Activated CD4-positive, alpha-beta T cell treated with anti-CD3 and anti-CD28 coated beads, Interleukin-2, amount 50 U/mL, for 16 hours (primary cell): ENCODE data around the gene YBX2.

Source experiments
- DNase-seq: peaks from one replicate; pipeline ENCODE4 v3.0.0-alpha.2; 2020

YBX2 gene

DNA sequence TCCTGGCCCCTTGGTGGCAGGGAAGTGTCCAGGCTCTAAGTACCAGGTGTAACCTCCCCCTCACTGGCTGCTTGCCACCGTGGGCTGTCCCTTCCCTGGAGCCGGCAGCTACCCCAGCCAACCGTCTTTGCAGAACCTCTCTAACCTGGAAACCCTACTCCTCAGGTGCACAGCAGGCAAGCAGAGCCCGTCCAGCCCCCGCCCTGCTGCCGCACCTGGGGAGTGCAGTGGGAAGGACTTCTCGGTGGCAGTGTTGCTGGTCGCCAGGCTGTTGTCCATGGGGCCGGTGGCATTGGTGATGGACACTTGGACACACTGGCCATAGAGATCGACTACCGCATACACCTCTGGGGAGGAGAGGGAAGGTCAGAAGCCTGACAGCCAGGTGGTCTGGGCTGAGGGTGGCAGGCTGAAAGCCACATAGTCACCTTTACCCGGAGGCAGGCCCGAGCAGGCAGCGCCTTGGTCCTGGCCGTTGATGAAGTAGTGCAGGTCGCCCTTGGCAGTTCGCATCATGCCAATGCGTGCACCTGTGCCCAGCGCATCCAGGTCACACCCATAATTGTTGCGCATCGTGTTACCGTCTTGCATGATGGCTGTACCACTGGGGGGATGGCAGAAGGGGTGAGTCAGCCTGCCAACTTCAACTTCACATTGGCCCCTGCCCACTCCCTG lies 28.2 kb upstream of the YBX2 start:
- no peak for DNase-seq

DNA sequence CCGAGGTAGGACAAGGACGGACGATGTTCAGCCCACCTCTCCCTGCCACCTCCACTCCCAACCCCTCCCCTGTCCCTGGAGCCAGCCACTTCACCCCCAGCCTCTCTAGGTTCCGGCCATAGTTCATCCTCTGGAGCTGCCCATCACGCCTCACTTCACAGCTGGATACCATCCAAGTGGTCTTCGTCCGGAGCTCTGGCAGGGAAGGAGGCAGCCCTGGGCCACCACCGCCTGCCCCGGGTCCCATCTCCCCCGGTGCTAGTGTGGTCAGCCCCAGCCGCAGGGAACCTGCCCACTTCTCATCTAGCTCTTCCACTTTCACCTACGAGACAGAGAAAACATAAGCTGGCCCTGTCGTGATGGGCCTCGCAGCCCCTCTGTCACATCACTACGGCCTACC lies 27.0 kb upstream of the YBX2 start:
- DNase-seq: no peak

DNA sequence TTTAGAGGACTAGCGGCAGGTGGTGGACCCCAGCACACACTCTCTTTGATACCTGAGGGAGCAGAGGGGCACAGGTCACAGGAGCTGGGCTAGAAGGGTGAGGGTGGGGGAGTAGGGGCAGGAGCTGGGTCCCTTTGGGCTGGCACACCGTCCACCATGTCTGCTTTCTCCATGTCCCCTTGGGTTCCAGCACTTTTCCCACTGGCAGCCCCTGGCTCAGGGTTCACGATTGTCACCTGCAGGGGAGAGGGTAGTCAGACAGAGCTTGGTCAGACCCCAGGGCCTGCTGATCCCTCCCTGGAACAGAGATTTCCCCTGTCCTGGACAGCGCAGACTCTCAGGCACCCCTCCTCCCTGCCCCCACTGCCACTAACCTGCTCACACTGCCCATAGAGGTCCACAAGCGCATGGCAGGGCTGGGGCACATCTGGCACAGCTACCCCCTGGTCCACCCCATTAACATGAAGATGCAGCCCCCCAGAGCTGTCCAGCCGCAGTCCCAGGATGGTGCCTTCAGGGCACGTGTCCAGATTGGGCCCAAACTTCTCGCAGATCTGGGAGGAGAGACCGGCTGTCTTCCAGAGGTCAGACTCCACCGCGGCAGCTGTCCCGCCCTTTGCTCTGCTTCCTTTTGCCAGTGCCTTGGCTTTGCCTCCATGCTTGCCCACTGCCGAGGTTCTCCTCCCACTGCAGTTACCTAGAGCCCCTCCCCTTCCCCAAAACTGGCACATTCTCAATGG lies 23.9 kb upstream of the YBX2 start:
- DNase-seq: no peak

DNA sequence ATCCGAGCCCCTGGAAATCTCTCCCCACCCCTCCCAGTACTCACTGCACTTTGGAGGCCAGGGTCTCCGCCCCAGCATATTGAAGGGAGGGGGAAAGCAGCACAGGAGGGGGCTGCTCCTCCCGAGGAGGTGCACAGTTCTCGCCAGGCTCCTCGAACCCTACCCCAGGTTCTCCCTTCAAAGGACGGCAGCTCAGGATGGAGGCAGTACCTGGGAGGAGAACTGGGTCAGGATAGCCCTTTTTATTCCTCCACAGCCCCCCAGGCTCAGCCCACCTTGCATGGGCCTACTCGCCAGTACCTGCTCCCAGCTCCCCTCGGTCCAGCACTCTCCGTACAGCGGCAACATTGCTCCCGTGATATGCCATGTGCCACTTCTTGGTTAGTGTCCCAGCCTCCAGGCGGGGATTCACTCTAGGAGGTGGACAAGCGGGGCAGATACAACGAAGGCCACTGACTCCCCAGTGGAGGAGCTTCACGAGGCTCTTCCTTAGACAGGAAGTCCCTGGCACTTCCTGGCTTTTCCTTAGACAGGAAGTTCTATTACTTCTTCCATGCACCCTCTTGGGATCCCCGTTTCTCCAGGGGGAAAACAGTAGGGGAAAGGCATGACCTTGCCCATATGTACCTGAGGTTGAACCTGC lies 22.8 kb upstream of the YBX2 start:
- DNase-seq: no peak

DNA sequence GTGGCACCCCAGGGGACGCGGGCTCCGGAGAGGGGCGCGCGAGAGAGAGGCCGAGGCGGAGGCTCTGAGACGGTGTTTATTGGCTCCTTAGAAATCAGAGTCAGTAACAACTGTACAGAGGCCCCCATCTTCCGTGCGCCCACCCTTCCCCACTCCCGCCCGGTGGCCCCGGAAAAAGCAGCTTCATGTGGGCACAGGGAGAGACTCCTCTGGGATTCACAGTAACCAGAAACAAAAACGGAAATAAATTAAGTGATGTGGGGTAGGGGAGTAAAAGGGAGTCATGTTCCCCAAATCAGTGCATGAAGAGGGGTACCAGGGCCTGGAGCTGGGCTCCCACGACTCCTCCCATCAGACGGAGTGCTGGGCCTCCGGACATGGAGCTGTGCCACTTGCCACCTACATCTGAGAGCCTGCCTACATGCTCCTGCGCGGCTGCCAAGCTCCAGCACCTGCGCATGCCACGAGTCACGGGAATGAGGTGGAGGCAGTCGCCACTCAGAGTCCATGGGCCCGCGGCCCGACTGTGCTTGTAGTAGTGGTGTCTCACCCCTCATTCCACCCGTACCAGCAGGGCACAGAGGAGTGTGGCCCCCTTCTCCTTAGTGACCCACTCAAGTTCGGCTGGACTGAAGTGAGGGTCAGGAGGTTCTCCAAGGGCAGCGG lies 21.3 kb upstream of the YBX2 start:
- DNase-seq: no peak

DNA sequence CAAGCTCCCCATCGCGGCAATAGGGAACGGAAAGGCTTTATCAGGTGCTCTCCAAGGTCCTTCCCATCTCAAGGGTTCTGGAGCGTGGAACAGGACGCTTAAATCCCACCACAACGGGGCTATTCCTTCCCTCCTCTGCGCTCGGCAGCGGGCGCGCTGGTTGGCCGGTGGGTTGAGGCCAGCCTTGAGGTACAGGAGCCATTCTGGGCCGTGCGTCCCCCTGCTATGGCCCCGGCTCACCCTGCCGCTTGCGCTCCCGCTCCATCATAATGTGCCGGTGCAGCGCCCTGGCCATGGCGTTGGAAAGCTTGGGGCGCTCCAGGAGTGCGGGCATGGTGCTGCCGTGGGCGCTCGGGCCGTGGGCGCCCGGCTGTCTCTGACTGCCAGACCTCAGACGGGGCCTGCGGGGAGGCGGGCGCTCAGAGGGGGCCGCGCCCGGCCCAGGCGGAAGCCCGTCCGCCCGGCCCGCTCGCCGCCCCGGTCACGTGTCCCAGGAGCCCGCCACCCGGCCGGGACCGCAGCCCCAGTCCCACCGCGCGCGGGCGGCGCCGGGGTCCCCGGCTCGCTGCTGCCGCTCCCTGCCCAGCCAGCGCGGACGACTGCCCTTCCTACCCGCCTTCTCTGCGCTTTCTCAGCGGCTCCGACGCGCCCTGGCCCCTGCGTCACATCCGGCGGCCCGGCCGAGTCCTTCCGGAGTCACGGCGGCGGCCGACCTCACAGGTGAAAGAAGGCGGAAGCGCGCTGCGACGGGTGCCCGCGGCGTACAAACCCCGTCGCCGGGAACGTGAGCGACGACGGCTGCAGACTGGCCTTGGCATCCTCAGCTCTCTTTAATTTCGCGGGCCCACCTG lies 20.5 kb upstream of the YBX2 start, which contains the start of gene GPS2:
Gene GPS2, minus strand, starts transcription at position 642 of the 851 bp plus-strand sequence. Its CDS starts 308 bp downstream, at position 334.
- peak; percentile 94 for DNase-seq

DNA sequence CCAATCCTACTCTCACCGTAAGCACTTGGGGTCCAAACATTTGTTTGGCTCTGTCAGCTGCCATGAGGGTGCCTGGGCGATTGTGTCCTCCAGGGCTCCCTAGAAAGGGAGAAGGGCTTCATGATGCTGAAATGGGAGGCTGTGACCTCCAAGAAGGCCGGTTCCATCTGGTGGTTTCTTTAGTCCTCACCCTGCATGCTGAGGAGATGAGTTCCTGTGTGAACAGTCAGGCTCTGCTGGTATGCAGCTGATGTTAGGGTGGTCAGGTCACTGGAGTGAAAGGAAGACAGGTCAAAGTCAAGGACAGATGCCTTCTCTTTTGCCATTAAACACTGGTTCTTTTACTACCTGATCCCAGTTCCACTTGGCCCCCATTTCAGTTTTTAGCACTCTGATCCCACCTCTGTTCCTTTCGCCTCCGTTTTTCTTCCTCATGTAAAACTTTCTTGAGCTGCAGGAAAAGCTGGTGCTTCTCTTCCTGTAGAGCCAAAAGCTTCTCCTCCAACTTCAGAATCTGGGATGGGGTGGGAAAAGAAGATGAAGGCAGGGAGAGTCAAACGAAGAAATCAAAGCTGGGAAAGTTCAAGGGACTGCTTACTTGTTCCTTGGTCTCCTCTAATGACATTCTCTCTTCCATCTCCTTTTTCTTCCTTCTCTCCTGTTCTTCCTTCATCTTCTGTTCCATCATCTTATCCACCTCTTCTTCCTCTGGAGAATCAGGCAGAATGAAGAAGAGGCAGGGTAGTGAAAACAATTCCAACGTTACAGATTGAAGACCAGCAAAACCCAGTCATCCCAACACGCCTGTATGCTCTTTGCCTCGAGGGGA lies 19.7 kb upstream of the YBX2 start:
- DNase-seq: no peak

DNA sequence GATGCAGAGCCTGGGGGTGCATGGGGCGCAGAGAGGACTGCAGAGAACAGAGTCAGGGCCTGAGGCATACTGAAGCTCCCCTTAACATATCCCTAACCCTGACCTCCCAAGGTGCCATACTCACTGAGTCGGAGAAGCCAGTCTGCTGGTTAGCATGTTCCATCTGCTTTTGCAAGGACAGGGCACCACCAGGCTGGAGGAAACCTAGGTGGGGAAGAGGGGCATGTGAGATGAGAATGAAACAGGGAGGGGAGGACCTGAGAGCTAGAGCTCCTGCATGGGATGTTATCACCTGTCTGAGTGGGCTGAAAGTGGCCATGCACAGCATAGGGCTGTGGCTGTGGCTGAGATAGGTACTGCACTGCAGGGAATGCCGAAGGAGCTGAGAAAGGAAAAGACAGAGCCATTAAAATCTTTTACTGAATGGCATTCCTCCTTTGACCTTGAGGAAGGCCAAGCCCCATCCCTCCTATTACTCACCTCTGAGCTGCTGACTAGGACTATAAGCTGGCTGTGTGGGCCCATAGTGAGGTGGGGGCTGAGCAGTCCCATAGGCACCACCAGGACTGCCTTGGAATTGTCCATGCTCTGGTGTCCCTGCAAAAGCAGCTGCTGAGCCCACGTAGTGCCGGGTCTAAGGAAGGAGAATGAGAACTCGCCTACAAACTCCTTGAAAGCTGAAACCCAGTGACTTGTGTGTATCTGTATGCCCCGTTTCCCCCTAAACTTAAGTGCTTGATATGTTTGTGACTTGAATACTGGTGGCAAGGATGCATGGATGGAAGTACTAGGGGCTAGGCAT lies 18.9 kb upstream of the YBX2 start:
- no peak for DNase-seq

DNA sequence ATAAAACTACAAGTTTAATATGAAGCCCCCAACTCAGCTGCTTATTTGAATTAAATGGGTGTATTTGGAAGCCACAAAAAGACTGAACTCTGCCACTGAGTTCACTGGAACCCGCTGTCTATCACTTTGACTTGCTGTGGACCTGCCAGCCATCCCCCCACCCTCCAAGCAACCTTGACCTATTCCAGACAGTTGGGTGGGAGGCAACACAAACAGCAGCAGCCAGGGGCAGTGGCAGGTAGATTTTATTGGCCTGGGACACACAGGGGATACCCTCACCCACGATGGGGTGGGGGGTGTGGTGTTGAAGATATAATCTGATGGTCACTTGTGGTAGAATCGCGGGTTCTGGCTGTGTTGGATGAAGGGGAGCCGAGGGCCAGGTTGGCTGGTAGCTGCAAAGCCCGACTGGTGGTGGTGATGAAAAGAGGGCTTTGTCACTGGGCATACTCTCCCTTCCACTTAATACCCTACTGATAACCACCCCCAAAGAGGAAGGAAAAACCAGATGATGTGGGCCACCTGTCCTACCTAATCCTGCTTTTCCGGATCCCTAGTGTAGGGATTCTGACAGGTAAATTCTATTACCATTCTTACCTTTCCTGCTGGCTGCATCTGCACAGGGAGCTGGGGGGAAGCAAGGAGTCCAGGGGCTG lies 18.1 kb upstream of the YBX2 start:
- no peak for DNase-seq

DNA sequence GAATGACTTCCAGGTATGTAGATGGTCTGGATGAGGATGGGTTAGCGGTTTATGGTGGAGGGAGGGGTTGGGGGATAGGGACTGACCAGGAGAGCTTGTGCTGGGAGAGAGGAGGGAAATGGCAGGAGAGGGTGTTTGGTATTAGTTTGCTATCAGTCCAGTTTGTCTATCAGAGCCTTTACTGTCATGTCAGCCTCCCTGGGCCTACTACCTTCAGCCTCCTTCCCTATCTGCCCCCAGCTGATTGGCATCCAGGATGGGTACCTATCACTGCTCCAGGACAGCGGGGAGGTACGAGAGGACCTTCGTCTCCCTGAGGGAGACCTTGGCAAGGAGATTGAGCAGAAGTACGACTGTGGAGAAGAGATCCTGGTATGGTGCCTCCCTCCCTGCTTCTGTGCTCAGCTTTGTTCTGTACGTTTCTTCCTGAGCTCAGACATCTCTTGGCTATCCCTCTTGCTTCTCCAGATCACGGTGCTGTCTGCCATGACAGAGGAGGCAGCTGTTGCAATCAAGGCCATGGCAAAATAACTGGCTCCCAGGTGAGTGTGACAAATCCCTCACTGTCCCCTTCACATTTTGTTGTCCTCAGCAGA lies 16.8 kb upstream of the YBX2 start:
- DNase-seq: no peak

DNA sequence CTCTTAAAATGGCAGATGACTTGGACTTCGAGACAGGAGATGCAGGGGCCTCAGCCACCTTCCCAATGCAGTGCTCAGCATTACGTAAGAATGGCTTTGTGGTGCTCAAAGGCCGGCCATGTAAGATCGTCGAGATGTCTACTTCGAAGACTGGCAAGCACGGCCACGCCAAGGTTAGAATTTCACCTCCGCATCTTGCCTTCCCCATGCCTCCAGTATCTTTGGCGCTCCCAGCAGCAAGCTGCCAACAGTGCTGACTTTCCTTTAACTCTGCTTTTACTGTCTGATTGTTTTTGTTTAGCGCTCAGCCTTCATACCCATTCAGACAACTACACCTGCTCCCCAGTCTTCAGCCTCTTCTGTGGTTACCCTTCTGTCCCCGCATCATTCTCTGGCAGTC lies 15.2 kb upstream of the YBX2 start:
- DNase-seq: no peak

DNA sequence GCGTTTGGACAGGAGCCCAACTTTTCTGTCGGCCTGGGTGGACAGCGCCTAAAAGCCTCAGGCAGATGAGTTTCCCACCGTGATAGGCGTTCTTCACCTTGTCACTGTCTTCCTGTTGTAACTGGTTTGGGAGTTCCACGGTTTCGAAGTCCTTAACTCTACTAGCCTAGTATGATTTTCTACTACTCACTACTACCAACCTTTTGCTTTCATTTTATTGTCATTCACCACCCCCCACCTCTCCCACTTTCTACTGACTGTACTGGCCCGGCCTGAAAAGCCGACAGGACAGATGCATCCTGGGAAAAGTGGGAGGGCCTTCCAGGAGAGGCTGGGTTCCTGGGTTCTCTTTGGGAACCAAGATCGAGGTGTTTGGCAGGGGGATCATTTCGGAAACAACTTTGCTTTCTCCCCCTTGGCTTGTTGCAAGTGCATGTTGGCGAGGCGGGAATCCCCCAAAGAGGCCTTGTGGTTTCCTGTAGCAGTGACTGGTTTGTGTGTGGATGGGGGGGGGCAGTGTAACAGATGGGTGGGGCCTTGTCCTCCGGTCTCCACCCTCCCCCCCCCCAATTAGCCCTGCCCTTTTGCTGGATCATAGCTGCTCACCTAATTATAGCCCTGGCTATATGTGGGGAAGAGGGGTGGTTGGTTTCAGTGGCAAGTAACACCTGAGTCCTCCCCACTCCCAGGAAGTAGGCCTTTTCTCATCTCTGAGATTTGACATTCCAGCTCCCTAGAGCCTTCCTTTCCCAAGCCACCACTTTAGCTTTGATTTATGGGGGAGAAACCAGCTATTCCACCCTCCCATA lies 14.4 kb upstream of the YBX2 start:
- DNase-seq: peak; percentile 89

DNA sequence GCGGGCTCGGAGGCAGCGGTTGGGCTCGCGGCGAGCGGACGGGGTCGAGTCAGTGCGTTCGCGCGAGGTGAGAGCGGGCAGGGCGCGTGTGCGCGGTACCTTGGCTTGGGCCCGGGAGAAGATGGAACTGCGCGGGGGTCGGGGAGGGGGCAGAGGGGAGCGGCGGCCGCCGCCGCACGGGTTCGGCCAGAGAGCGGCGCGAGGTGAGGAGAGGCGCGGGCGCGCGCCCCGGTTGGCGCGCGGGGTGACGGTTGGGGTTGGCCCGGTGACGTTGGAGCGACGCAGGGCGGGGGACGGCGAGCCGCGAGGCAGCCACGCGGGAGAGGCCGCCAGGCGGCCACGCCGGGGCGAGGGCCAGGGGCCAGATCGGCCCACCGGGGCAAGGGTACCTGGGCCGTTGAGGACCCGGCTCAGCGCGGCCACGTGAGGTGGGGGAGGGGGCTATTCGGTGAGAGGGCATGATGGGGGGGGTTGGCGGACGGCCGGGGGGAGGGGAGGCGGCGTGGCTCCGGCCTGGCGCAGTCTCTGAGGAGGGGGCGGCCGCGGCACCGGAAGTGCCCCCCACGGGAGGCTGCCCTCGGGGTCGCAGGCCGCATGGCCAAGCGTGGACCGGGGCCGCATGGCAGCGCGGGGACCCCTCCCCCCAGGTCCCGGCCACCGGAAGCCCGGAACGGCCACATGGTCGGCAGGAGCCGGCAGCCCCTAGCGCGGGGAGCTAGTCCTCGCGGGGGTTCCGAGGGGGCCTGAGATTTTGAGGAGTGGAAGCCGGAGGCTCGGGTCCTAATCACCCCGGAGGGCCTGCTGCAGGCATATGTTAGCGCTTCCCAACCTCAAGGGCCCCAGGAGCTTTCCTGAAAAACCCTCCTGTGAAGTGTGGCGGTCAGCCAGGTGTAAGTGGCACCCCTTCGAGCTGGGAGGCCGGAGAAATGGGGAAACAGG lies 13.5 kb upstream of the YBX2 start:
- peak; percentile 52 for DNase-seq

DNA sequence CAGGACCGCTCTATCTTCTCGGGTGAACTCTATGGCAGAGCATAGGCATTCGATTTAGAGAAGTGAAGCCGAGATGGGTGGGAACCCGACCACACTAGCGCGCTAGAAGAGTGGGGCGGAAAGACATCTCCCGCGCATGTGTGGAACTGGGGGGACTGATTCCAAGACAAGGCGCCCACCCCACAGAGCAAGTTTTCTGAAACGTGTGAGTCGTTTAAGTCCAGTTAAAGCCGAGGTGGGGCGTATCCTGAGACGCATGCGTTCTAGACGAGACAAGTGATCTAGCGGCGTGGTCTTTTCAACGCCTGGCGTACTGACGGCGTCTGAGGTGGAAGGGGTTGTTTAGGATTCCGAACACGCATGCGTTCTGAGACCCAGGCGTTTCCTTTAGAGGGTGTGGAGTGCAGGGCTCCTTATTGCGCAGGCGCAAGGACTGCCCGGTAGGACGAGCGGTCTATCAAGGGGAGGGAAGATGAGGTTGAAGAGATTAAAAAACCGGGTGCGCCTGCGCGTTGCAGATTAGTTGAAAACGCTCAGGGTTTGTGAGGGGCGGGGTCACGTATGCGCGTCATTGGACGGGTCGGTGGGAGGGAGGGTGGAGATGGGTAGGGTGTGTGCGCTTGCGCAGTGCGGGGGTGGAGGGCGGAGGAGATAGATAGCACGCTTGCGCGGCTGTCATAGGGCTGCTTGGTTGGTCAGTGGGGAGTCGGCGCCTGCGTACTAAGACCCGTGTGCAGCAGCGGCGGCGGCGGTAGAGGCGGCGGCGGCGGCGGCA lies 12.7 kb upstream of the YBX2 start, which contains the start of gene EIF5A:
Gene EIF5A, plus strand, starts transcription at position 718 of the 775 bp plus-strand sequence. CDS start 2,008 bp downstream, outside the sequence.
- DNase-seq: peak; percentile 100

DNA sequence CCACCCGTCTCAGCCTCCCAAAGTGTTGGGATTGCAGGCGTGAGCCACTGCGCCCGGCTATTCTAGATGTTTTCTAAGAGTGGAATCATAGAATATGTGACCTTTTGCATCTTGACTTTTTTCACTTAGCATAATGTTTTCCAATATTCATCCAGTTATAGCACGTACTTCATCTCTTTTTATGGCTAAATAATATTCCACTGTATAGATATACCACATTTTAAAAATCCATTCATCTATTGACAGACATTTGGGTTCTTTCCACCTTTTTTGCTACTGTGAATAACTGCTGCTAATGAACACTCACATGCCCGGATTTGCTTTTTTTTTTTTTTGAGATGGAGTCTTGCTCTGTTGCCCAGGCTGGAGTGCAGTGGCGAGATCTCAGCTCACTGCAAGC lies 9.7 kb upstream of the YBX2 start:
- no peak for DNase-seq

DNA sequence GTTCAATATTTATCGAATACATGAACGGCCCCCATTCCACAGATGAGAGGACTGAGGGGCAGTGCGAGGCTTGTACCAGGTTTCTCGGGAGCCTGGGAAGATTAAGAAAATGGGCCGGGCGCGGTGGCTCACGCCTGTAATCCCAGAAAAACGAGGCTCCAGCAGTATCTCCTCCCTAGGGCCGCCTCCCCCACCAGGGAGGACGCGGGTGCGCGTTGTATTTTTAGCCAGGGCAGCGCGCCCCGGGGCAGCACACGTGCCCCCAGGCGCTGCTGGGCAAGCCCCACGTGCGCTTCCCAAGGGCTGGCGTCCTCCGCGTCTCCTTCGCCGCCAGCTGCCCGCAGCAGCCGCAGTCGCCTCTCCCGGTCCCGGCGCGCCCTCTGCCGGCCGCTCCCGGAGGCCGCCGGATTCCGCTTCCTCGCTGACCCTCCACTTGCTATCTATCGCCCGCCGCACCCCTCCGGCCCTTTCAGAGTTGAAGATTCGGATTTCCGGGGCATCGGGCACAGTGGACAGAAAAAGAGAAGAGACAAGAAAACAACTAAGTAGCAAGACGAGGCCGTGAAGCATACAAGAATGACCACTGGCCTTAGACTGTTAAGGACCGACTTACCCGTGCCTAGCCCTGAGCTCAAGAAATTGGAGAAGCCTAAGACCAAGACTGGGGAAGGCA lies 1.9 kb upstream of the YBX2 start:
- peak; percentile 74 for DNase-seq
